Stimulated activated CD8-positive, alpha-beta memory T cell treated with anti-CD3 and anti-CD28 coated beads, Interleukin-7, amount 100 ng/mL, for 1 hour (primary cell): ENCODE data around the gene KPNA3.

Experiments
- DNase-seq, 2 donors: peaks; one replicate each; pipeline ENCODE4 v3.0.0-alpha.2; 2020; ENCODE audit warnings: low read depth in 2 of 2

The KPNA3 gene

GRCh38 chr13:49678191-49678914, 114.1 kb downstream of the KPNA3 start:
- DNase-seq = no peak

- no peak for DNase-seq
Measured at GRCh38 chr13:49676581-49677298, 115.7 kb downstream of the KPNA3 start.

GRCh38 chr13:49670828-49671227, 121.7 kb downstream of the KPNA3 start:
- DNase-seq = no peak

- no peak for DNase-seq
Measured at GRCh38 chr13:49669735-49670309, 122.7 kb downstream of the KPNA3 start.

- DNase-seq = no peak
Measured at GRCh38 chr13:49667773-49668172, 124.7 kb downstream of the KPNA3 start.

GRCh38 chr13:49664606-49665005, 127.9 kb downstream of the KPNA3 start:
- no peak for DNase-seq

- no peak for DNase-seq
Measured at GRCh38 chr13:49657241-49657641, 135.2 kb downstream of the KPNA3 start.

GRCh38 chr13:49655906-49656305, 136.6 kb downstream of the KPNA3 start:
- DNase-seq = no peak

GRCh38 chr13:49654011-49654410, 138.5 kb downstream of the KPNA3 start:
- no peak for DNase-seq

GRCh38 chr13:49653478-49653877, 139.0 kb downstream of the KPNA3 start:
- no peak for DNase-seq

GRCh38 chr13:49652355-49653305, 139.9 kb downstream of the KPNA3 start:
- no peak for DNase-seq

GRCh38 chr13:49651570-49652354, 140.7 kb downstream of the KPNA3 start:
- no peak for DNase-seq

GRCh38 chr13:49649963-49650312, 142.5 kb downstream of the KPNA3 start:
- no peak for DNase-seq
